Measurements from ENCODE around the gene CLOCK. TPM values are rescaled to one million over a fixed set of nuclear protein-coding genes. Genes with fewer than 3 reads are reported as not detected.

Gene CLOCK
- total RNA-seq, 1 donor from 2014 or later, result 29.6 TPM

DNA sequence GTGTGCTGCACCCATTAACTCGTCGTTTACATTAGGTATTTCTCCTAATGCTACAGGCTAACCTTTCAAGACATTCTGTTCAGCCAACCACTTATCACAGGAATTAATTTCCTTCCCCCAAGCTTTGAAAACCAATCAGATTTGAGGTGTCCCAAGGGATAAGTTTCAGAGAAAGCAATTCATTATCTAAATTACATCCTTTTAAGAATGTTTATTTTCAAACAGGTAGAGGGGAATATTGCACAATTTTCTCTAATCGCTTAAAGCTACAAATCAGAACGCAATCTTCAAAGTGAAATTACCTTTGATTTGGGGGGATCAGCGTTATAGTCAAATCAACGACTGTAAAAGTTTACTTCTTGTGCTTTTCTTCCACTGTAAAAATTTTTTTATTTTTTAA, 1.6 kb downstream of the CLOCK start:
- peaks cover 10% of the 10 kb centered on the region for H3K27me3 Mint-ChIP-seq (ENCODE audit: unreplicated experiment)
- H3K4me1 Mint-ChIP-seq (ENCODE audit: unreplicated experiment), result peaks cover 22% of the 10 kb centered on the region
- peaks cover 3% of the 10 kb centered on the region for H3K36me3 Mint-ChIP-seq (ENCODE audit: low read depth, unreplicated experiment)
- DNase-seq (ENCODE audit: low spot score), result no peak
- H3K9me3 Mint-ChIP-seq (ENCODE audit: unreplicated experiment), result no peaks in the 10 kb centered on the region
- TF ChIP-seq CTCF (IDR thresholded peaks at IDR 0.05; ENCODE audit: unreplicated experiment), result no peak
- H3K27ac Mint-ChIP-seq (ENCODE audit: unreplicated experiment), result peak overlapping the region; percentile 95
- H3K4me3 Mint-ChIP-seq (ENCODE audit: unreplicated experiment), result peak overlapping the region; percentile 94

DNA sequence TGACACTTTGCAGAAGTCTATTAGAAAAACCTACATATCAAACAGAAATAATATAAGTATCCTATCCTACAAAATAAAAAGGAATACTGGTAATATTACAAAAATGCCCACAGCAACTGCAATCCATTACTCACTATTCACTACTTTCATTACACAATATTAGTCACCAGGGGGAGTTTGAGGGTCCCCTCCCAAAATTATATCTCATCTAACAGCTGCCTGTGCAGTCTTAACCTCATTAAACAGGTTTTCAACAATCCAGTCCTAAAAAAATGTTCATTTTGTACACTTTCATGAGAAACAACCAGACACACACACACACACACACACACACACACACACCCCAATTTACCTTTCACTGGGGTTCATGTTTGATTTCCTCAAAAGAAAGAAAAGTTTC, 2.9 kb downstream of the CLOCK start:
- peaks cover 5% of the 10 kb centered on the region for H3K36me3 Mint-ChIP-seq (ENCODE audit: low read depth, unreplicated experiment)
- H3K27me3 Mint-ChIP-seq (ENCODE audit: unreplicated experiment), result peaks cover 10% of the 10 kb centered on the region
- H3K9me3 Mint-ChIP-seq (ENCODE audit: unreplicated experiment), result no peaks in the 10 kb centered on the region
- no peak overlapping the region for H3K27ac Mint-ChIP-seq (ENCODE audit: unreplicated experiment)
- peak overlapping the region; percentile 25 for H3K4me3 Mint-ChIP-seq (ENCODE audit: unreplicated experiment)
- TF ChIP-seq CTCF (IDR thresholded peaks at IDR 0.05; ENCODE audit: unreplicated experiment), result peak; percentile 24
- DNase-seq (ENCODE audit: low spot score), result no peak
- peaks cover 22% of the 10 kb centered on the region for H3K4me1 Mint-ChIP-seq (ENCODE audit: unreplicated experiment)

- Mint-ChIP-seq H3K4me3 (ENCODE audit: unreplicated experiment) (no peak overlapping the region), H3K27me3 (ENCODE audit: unreplicated experiment) (no peaks in the 10 kb centered on the region), H3K4me1 (ENCODE audit: unreplicated experiment) (peaks cover 11% of the 10 kb centered on the region), H3K36me3 (ENCODE audit: low read depth, unreplicated experiment) (peaks cover 11% of the 10 kb centered on the region), H3K27ac (ENCODE audit: unreplicated experiment) (no peak overlapping the region), H3K9me3 (ENCODE audit: unreplicated experiment) (peaks cover 5% of the 10 kb centered on the region)
- no peak for DNase-seq (ENCODE audit: low spot score)
- no peak for TF ChIP-seq CTCF (IDR thresholded peaks at IDR 0.05; ENCODE audit: unreplicated experiment)
Measured at GRCh38 chr4:55540271-55540670, 6.4 kb downstream of the CLOCK start.

GRCh38 chr4:55539658-55540057, 7.1 kb downstream of the CLOCK start:
- Mint-ChIP-seq H3K9me3 (ENCODE audit: unreplicated experiment) (peaks cover 5% of the 10 kb centered on the region), H3K4me1 (ENCODE audit: unreplicated experiment) (peaks cover 10% of the 10 kb centered on the region), H3K4me3 (ENCODE audit: unreplicated experiment) (no peak overlapping the region), H3K36me3 (ENCODE audit: low read depth, unreplicated experiment) (peaks cover 11% of the 10 kb centered on the region), H3K27ac (ENCODE audit: unreplicated experiment) (no peak overlapping the region), H3K27me3 (ENCODE audit: unreplicated experiment) (no peaks in the 10 kb centered on the region)
- no peak for TF ChIP-seq CTCF (IDR thresholded peaks at IDR 0.05; ENCODE audit: unreplicated experiment)
- DNase-seq (ENCODE audit: low spot score), result no peak

DNA sequence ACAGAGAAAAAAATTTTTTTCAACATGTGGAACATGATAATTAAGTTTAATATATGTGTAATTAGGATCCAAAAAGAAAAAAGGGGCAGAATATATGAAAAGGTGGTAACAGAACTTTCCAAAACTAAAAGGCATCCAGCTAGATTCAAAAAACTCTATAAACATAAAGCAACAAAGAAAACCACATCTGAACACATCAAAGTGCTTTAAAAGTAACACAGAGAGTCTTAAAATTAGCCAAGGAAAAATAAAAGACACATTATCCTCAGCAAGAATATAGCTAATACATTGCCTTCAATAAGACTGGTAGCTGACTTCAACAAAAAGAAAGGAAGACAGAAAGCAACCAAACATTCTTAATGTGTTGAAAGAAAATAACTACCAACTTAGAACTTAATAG, 8.2 kb downstream of the CLOCK start:
- peak overlapping the region; percentile 48 for H3K27ac Mint-ChIP-seq (ENCODE audit: unreplicated experiment)

More for the DNA sequence above, 8.2 kb downstream of the CLOCK start:
- Mint-ChIP-seq H3K4me1 (ENCODE audit: unreplicated experiment) (no peaks in the 10 kb centered on the region), H3K36me3 (ENCODE audit: low read depth, unreplicated experiment) (peaks cover 18% of the 10 kb centered on the region), H3K27me3 (ENCODE audit: unreplicated experiment) (no peaks in the 10 kb centered on the region), H3K4me3 (ENCODE audit: unreplicated experiment) (peak overlapping the region; percentile 31), H3K9me3 (ENCODE audit: unreplicated experiment) (peaks cover 5% of the 10 kb centered on the region)
- no peak for TF ChIP-seq CTCF (IDR thresholded peaks at IDR 0.05; ENCODE audit: unreplicated experiment)
- no peak for DNase-seq (ENCODE audit: low spot score)
